IMR-90 (cell line): ENCODE results near the gene PIK3R3. TPM values are rescaled to one million over a fixed set of nuclear protein-coding genes. Genes with fewer than 3 reads are reported as not detected.

Experiments
- ATAC-seq: fragments of 200-7000 bp; cut with Tn5 transposase; 2 replicates; pipeline ENCODE4 v1.9.1; 2020; ENCODE audit warnings: low read depth, mild to moderate bottlenecking, moderate library complexity
- BruUV-seq: library from RNA; stranded (reverse); fragments of 400-500 nt; replicated peaks from 2 replicates; lab custom pipeline; 2021; lab: Mats Ljungman, UMichigan
- CTCF ChIA-PET: fragments of 300-600 bp; formaldehyde crosslinking; extraction: SDS; loops from one replicate; lab custom pipeline; 2021; ENCODE audit warnings: antibody characterized with exemption; lab: Yijun Ruan, JAX
- POLR2A ChIA-PET: fragments of 300-600 bp; sonication (Branson Sonifier 250); formaldehyde crosslinking; loops from one replicate; lab custom pipeline; 2022; ENCODE audit warnings: antibody characterized with exemption; ENCODE audit not compliant: unreplicated experiment; lab: Charles Lee
- DNase-seq: peaks from one replicate; pipeline ENCODE4 v3.0.0; 2013
- H2AFZ ChIP-seq: replicated peaks from 2 replicates; pipeline ENCODE3; 2013; ENCODE audit warnings: low read length, mild to moderate bottlenecking; ENCODE audit not compliant: poor library complexity
- H2AK5ac ChIP-seq: 2 replicates; pipeline ENCODE4 v1.6.1; 2013; ENCODE audit warnings: low read depth, low read length, inconsistent platforms
- H2AK9ac ChIP-seq: replicated peaks from 2 replicates; pipeline ENCODE3; 2013; ENCODE audit warnings: mild to moderate bottlenecking, low read depth, low read length, moderate library complexity; ENCODE audit not compliant: poor library complexity
- H2BK120ac ChIP-seq: 2 replicates; pipeline ENCODE4 v1.6.1; 2013; ENCODE audit warnings: low read depth, low read length, inconsistent platforms
- H2BK15ac ChIP-seq: 3 replicates; pipeline ENCODE4 v1.6.1; 2013; ENCODE audit warnings: low read depth, low read length, inconsistent platforms
- H2BK20ac ChIP-seq: 2 replicates; pipeline ENCODE4 v1.6.1; 2013; ENCODE audit warnings: low read depth, mild to moderate bottlenecking, inconsistent platforms, low read length, moderate library complexity
- H2BK5ac ChIP-seq: 2 replicates; pipeline ENCODE4 v1.6.1; 2013; ENCODE audit warnings: mild to moderate bottlenecking, low read depth, low read length, inconsistent platforms; ENCODE audit not compliant: poor library complexity, severe bottlenecking
- H3K14ac ChIP-seq: replicated peaks from 2 replicates; pipeline ENCODE4 v1.6.1; 2013; ENCODE audit warnings: low read depth, low read length, inconsistent platforms
- H3K18ac ChIP-seq: 2 replicates; pipeline ENCODE4 v1.6.1; 2013; ENCODE audit warnings: low read depth, low read length, control low read depth
- H3K23ac ChIP-seq: 2 replicates; pipeline ENCODE4 v1.6.1; 2013; ENCODE audit warnings: low read depth, low read length, inconsistent platforms
- H3K27ac ChIP-seq: 2 replicates; pipeline ENCODE4 v1.5.1; 2013; ENCODE audit warnings: mild to moderate bottlenecking, control low read depth, low read length; ENCODE audit not compliant: insufficient read depth
- H3K27me3 ChIP-seq: 2 replicates; pipeline ENCODE4 v1.6.1; 2013; ENCODE audit warnings: low read length; ENCODE audit not compliant: control insufficient read depth, insufficient read depth
- H3K36me3 ChIP-seq: 2 replicates; pipeline ENCODE4 v1.6.1; 2013; ENCODE audit warnings: low read length, mixed read lengths; ENCODE audit not compliant: control insufficient read depth, insufficient read depth
- H3K4ac ChIP-seq: 2 replicates; pipeline ENCODE4 v1.6.1; 2013; ENCODE audit warnings: low read depth, low read length, inconsistent platforms
- H3K4me1 ChIP-seq: 2 replicates; pipeline ENCODE4 v1.6.1; 2013; ENCODE audit warnings: low read length, mixed read lengths; ENCODE audit not compliant: control insufficient read depth, insufficient read depth
- H3K4me2 ChIP-seq: 2 replicates; pipeline ENCODE4 v1.6.1; 2013; ENCODE audit warnings: low read depth, mild to moderate bottlenecking, control low read depth, low read length, moderate library complexity
- H3K4me3 ChIP-seq: 2 replicates; pipeline ENCODE4 v1.5.1; 2013; ENCODE audit warnings: low read depth, mild to moderate bottlenecking, control low read depth, low read length, moderate library complexity; ENCODE audit not compliant: insufficient read depth
- H3K56ac ChIP-seq: 2 replicates; pipeline ENCODE4 v1.6.1; 2013; ENCODE audit warnings: low read length, inconsistent platforms; ENCODE audit not compliant: insufficient read depth; ENCODE audit errors: extremely low read depth
- H3K79me1 ChIP-seq, 2 experiments: 2 replicates each; pipeline ENCODE4 v1.6.1; 2013; ENCODE audit warnings: low read length in 2 of 2, inconsistent platforms in 1 of 2, low read depth in 1 of 2
- H3K9ac ChIP-seq: 2 replicates; pipeline ENCODE4 v1.6.1; 2013; ENCODE audit warnings: low read depth, low read length, control low read depth
- H3K9me1 ChIP-seq: 2 replicates; pipeline ENCODE4 v1.6.1; 2013; ENCODE audit warnings: low read length, inconsistent platforms; ENCODE audit not compliant: insufficient read depth
- H3K9me3 ChIP-seq: 2 replicates; pipeline ENCODE4 v1.6.1; 2013; ENCODE audit warnings: low read length; ENCODE audit not compliant: control insufficient read depth, insufficient read depth
- H4K20me1 ChIP-seq: 2 replicates; pipeline ENCODE4 v1.6.1; 2013; ENCODE audit warnings: low read length, inconsistent platforms; ENCODE audit not compliant: insufficient read depth
- H4K5ac ChIP-seq: 2 replicates; pipeline ENCODE4 v1.6.1; 2013; ENCODE audit warnings: mild to moderate bottlenecking, low read depth, low read length, control low read depth
- H4K8ac ChIP-seq, 2 experiments: 2 replicates each; pipeline ENCODE4 v1.6.1; 2013; ENCODE audit warnings: low read depth in 2 of 2, low read length in 2 of 2, control low read depth in 1 of 2, inconsistent platforms in 1 of 2
- H4K91ac ChIP-seq: 2 replicates; pipeline ENCODE4 v1.6.1; 2013; ENCODE audit warnings: low read depth, low read length, inconsistent platforms; ENCODE audit not compliant: insufficient read depth
- BHLHE40 ChIP-seq: fragments of 150-350 bp; IDR thresholded peaks from 2 replicates; pipeline ENCODE4 v1.6.1; 2016; ENCODE audit warnings: mild to moderate bottlenecking, low read depth, low read length
- ELK1 ChIP-seq: fragments of 150-350 bp; IDR thresholded peaks from 2 replicates; pipeline ENCODE4 v1.6.1; 2016; ENCODE audit warnings: low read depth, mild to moderate bottlenecking, low read length, moderate library complexity, borderline replicate concordance
- MAFK ChIP-seq: IDR thresholded peaks from 2 replicates; pipeline ENCODE4 v1.6.1; 2012; ENCODE audit warnings: low read depth, low read length, improper control_type of control experiment
- NFE2L2 ChIP-seq: fragments of 150-350 bp; IDR thresholded peaks from 2 replicates; pipeline ENCODE4 v1.6.1; 2016; ENCODE audit warnings: low read depth, mild to moderate bottlenecking, low read length
- RAD21 ChIP-seq: IDR thresholded peaks from 2 replicates; pipeline ENCODE4 v1.6.1; 2012; ENCODE audit warnings: low read length, improper control_type of control experiment
- WGBS, 2 experiments: methylation state at CpG; one replicate each; pipeline versions ENCODE4 v1.1.5 to v1.1.7; 2013; ENCODE audit warnings: missing lambda C conversion rate in 2 of 2; ENCODE audit not compliant: insufficient read length in 1 of 2; ENCODE audit errors: extremely low coverage in 2 of 2; 5-methylcytosine and 5-hydroxymethylcytosine counted together
- dilution Hi-C: fragments of 300-500 bp; cut with HindIII; formaldehyde crosslinking; loops from one replicate; pipeline ENCODE4 v1.14.3; 2018; ENCODE audit warnings: low sequenced_read_pairs; ENCODE audit not compliant: unreplicated experiment
- in situ Hi-C: fragments of 300-500 bp; cut with MboI; formaldehyde crosslinking; loops from 3 replicates; pipeline ENCODE4 v1.14.3; 2019; ENCODE audit warnings: low sequenced_read_pairs, inconsistent platforms, mixed read lengths
- intact Hi-C: fragments of 100-400 bp; cut with micrococcal nuclease; formaldehyde crosslinking; loops from 2 replicates; pipeline ENCODE4 v1.10.0; 2022
- polyA plus RNA-seq, 3 experiments: library from polyadenylated mRNA; depleted of rRNA; stranded (reverse); fragments of >200 nt; gene quantifications; 2 replicates each; pipeline ENCODE4 v1.2.3, GENCODE V29; 2012; ENCODE audit warnings: low replicate concordance in 1 of 3
- total RNA-seq: library from RNA; depleted of rRNA; stranded (reverse); fragments of >200 nt; gene quantifications from 2 replicates; pipeline ENCODE4 v1.2.3, GENCODE V29; 2012

The PIK3R3 gene
- total and polyA plus RNA-seq, 2 of the 4 experiments (the other 2 are of a cell fraction): 5.3 to 9.9 TPM

- H3K4me1 ChIP-seq: peaks cover 6% of the 10 kb centered on the region; the same call in 1 of the 2 replicates
- H4K91ac ChIP-seq: no peak overlapping the region
- ChIA-PET POLR2A (no interaction called here), CTCF (interaction anchor here (1.0 kb wide), 1 partner anchor 139 kb away, joined by 4 read pairs; no protein-coding TSS in a partner anchor)
- no TSS peak for BruUV-seq
- H4K20me1 ChIP-seq: 0 out of 2 replicates have a peak, but pooled peaks cover 6% of the 10 kb centered on the region
- peaks cover 8% of the 10 kb centered on the region for H3K9me1 ChIP-seq
- H3K36me3 ChIP-seq: peaks cover 6% of the 10 kb centered on the region
- H3K9me3 ChIP-seq: no peaks in the 10 kb centered on the region
- dilution Hi-C loops (loop anchor here (25.0 kb wide), 1 partner anchor 148 kb away; the partner anchor contains the start of genes P3R3URF, POMGNT1 and TSPAN1), in situ Hi-C loops (loop anchor here (5.0 kb wide), 1 partner anchor 138 kb away; the partner anchor contains the start of genes P3R3URF and TSPAN1), intact Hi-C loops (loop anchor here (10.0 kb wide), 1 partner anchor 55 kb away; no protein-coding TSS in a partner anchor)
- H2AK9ac ChIP-seq: no peak overlapping the region
- no peak overlapping the region for H3K9ac ChIP-seq
- peak overlapping the region; percentile 24; the same call in 1 of the 2 replicates for H3K4ac ChIP-seq
- ATAC-seq (no peak), DNase-seq (peak; percentile 48)
- WGBS, 2 experiments: no CpG with 5 or more reads among the region's 4 CpGs
- 0 out of 4 replicates have a peak overlapping the region, but pooled peaks of 1 of the 2 experiments have one; percentile 22 for H4K8ac ChIP-seq
- TF ChIP-seq RAD21 (no peak), ELK1 (no peak), NFE2L2 (no peak), BHLHE40 (no peak), MAFK (no peak)
- H2AK5ac ChIP-seq: no peak overlapping the region; the same call in 1 of the 2 replicates
- H3K27ac ChIP-seq: no peak overlapping the region
- H3K4me3 ChIP-seq: no peak overlapping the region
- H2BK20ac ChIP-seq: no peak overlapping the region
- H3K56ac ChIP-seq: no peak overlapping the region
- no peak overlapping the region for H3K4me2 ChIP-seq
- H3K18ac ChIP-seq: no peak overlapping the region
- no peak overlapping the region for H4K5ac ChIP-seq
- H3K14ac ChIP-seq: no peak overlapping the region
- 0 out of 4 replicates have a peak, but pooled peaks cover 0 to 5% of the 10 kb centered on the region in 2 experiments for H3K79me1 ChIP-seq
- no peak overlapping the region for H2BK5ac ChIP-seq
- no peaks in the 10 kb centered on the region for H3K27me3 ChIP-seq
- no peak overlapping the region for H3K23ac ChIP-seq
- no peak overlapping the region for H2BK120ac ChIP-seq
- H2AFZ ChIP-seq: no peak overlapping the region
- H2BK15ac ChIP-seq: no peak overlapping the region
Measured at GRCh38 chr1:46039571-46040052, 92.8 kb downstream of the PIK3R3 start.
